HEK293 (cell line): Measurements from ENCODE around the gene DCPS.

ENCODE experiments used
- CTCF ChIA-PET: fragments of 350-600 bp; formaldehyde crosslinking; extraction: SDS; loops from one replicate; lab custom pipeline; 2021; ENCODE audit warnings: antibody characterized with exemption; lab: Yijun Ruan, JAX
- POLR2A ChIA-PET: fragments of 300-600 bp; formaldehyde crosslinking; extraction: SDS; loops from one replicate; lab custom pipeline; 2020; ENCODE audit warnings: antibody characterized with exemption, inconsistent platforms; lab: Yijun Ruan, JAX
- H3K27ac ChIP-seq: fragments of 200-500 bp; sonication (Bioruptor generic); 2 replicates; pipeline ENCODE4 v1.5.1; 2014; ENCODE audit warnings: low read depth, low read length, control low read depth, inconsistent platforms; ENCODE audit errors: extremely low read depth
- H3K36me3 ChIP-seq, 2 experiments: fragments of 200-500 bp in 1 of 2; sonication (Bioruptor generic) in 1 of 2; 1 replicate in 1 of 2; 2 replicates in 1 of 2; pipeline ENCODE4 v1.5.1; 2014 to 2017; ENCODE audit warnings: inconsistent platforms in 2 of 2, low read length in 2 of 2; ENCODE audit not compliant: control insufficient read depth in 2 of 2, insufficient read depth in 1 of 2
- H3K4me1 ChIP-seq: fragments of 200-500 bp; sonication (Bioruptor generic); 2 replicates; pipeline ENCODE4 v1.5.1; 2014; ENCODE audit warnings: mild to moderate bottlenecking, low read length, inconsistent platforms; ENCODE audit not compliant: control insufficient read depth, insufficient read depth
- H3K4me3 ChIP-seq: 2 replicates; pipeline ENCODE4 v1.5.1; 2011; ENCODE audit warnings: low read depth, mild to moderate bottlenecking, control low read depth, low read length, moderate library complexity
- H3K9me3 ChIP-seq: fragments of 200-500 bp; sonication (Bioruptor generic); 2 replicates; pipeline ENCODE4 v1.5.1; 2014; ENCODE audit warnings: low read depth, low read length, inconsistent platforms; ENCODE audit not compliant: control insufficient read depth, insufficient read depth
- SETDB1 ChIP-seq: IDR thresholded peaks from one replicate; pipeline ENCODE4 v1.6.1; 2017; ENCODE audit warnings: mild to moderate bottlenecking, low read length, moderate library complexity, mixed read lengths; ENCODE audit not compliant: insufficient read length
- SP3 ChIP-seq: fragments of 450-650 bp; formaldehyde crosslinking; IDR thresholded peaks from 2 replicates; pipeline ENCODE4 v1.5.1; 2016; ENCODE audit warnings: missing biosample characterization, missing genetic modification characterization
- YY1 ChIP-seq: fragments of 450-650 bp; formaldehyde crosslinking; IDR thresholded peaks from 2 replicates; pipeline ENCODE4 v1.5.1; 2018; ENCODE audit warnings: missing biosample characterization, missing genetic modification characterization
- ZBTB17 ChIP-seq: fragments of 450-650 bp; formaldehyde crosslinking; IDR thresholded peaks from 2 replicates; pipeline ENCODE4 v1.5.1; 2016; ENCODE audit warnings: missing biosample characterization, missing genetic modification characterization
- ZBTB7A ChIP-seq: fragments of 450-650 bp; formaldehyde crosslinking; IDR thresholded peaks from 2 replicates; pipeline ENCODE4 v1.5.1; 2016; ENCODE audit warnings: low read depth, missing biosample characterization, missing genetic modification characterization
- ZBTB8A ChIP-seq: fragments of 450-650 bp; formaldehyde crosslinking; IDR thresholded peaks from 2 replicates; pipeline ENCODE4 v1.5.1; 2016; ENCODE audit warnings: missing biosample characterization, missing genetic modification characterization
- ZNF280C ChIP-seq: fragments of 450-650 bp; formaldehyde crosslinking; IDR thresholded peaks from 2 replicates; pipeline ENCODE4 v1.5.1; 2016; ENCODE audit warnings: missing biosample characterization, missing genetic modification characterization
- ZNF302 ChIP-seq: fragments of 450-650 bp; formaldehyde crosslinking; IDR thresholded peaks from 2 replicates; pipeline ENCODE4 v1.5.1; 2016; ENCODE audit warnings: missing biosample characterization, missing genetic modification characterization, low read depth
- ZNF311 ChIP-seq: fragments of 450-650 bp; formaldehyde crosslinking; IDR thresholded peaks from 2 replicates; pipeline ENCODE4 v1.5.1; 2017; ENCODE audit warnings: missing biosample characterization, missing genetic modification characterization, borderline replicate concordance
- ZNF324 ChIP-seq: fragments of 450-650 bp; formaldehyde crosslinking; IDR thresholded peaks from 2 replicates; pipeline ENCODE4 v1.5.1; 2016; ENCODE audit warnings: missing biosample characterization, missing genetic modification characterization
- ZNF362 ChIP-seq: fragments of 450-650 bp; formaldehyde crosslinking; IDR thresholded peaks from 2 replicates; pipeline ENCODE4 v1.5.1; 2016; ENCODE audit warnings: missing biosample characterization, missing genetic modification characterization
- ZNF423 ChIP-seq: fragments of 450-650 bp; formaldehyde crosslinking; IDR thresholded peaks from 2 replicates; pipeline ENCODE4 v1.5.1; 2016; ENCODE audit warnings: missing biosample characterization, missing genetic modification characterization
- ZNF433 ChIP-seq: fragments of 450-650 bp; formaldehyde crosslinking; IDR thresholded peaks from 2 replicates; pipeline ENCODE4 v1.5.1; 2016; ENCODE audit warnings: missing biosample characterization, missing genetic modification characterization, low read depth
- ZNF596 ChIP-seq: fragments of 450-650 bp; IDR thresholded peaks from 2 replicates; pipeline ENCODE4 v1.5.0; 2018; ENCODE audit warnings: missing biosample characterization, mild to moderate bottlenecking, missing genetic modification characterization, moderate library complexity
- ZNF621 ChIP-seq: fragments of 450-650 bp; formaldehyde crosslinking; IDR thresholded peaks from 2 replicates; pipeline ENCODE4 v1.5.1; 2017; ENCODE audit warnings: missing biosample characterization, missing genetic modification characterization
- ZNF654 ChIP-seq: fragments of 450-650 bp; formaldehyde crosslinking; IDR thresholded peaks from 2 replicates; pipeline ENCODE4 v1.5.1; 2016; ENCODE audit warnings: low read depth, missing biosample characterization, missing genetic modification characterization
- ZNF658 ChIP-seq: fragments of 450-650 bp; formaldehyde crosslinking; IDR thresholded peaks from 2 replicates; pipeline ENCODE4; 2016; ENCODE audit warnings: missing biosample characterization, missing genetic modification characterization
- ZNF670 ChIP-seq: fragments of 450-650 bp; formaldehyde crosslinking; IDR thresholded peaks from 2 replicates; pipeline ENCODE4 v1.5.1; 2016; ENCODE audit warnings: missing biosample characterization, missing genetic modification characterization, low read depth
- ZNF692 ChIP-seq: fragments of 450-650 bp; formaldehyde crosslinking; IDR thresholded peaks from 2 replicates; pipeline ENCODE4 v1.5.1; 2016; ENCODE audit warnings: missing biosample characterization, missing genetic modification characterization
- ZNF701 ChIP-seq: fragments of 450-650 bp; formaldehyde crosslinking; IDR thresholded peaks from 2 replicates; pipeline ENCODE4 v1.5.1; 2016; ENCODE audit warnings: missing biosample characterization, missing genetic modification characterization
- ZNF843 ChIP-seq: fragments of 450-650 bp; formaldehyde crosslinking; IDR thresholded peaks from 2 replicates; pipeline ENCODE4 v1.5.1; 2016; ENCODE audit warnings: missing biosample characterization, missing genetic modification characterization

The DCPS gene

GRCh38 chr11:126375726-126376125 is 71.9 kb downstream of the DCPS start:
- no peak overlapping the region for H3K4me3 ChIP-seq
- TF ChIP-seq ZNF324 (tag by site-specific recombination) (no peak), SP3 (no peak), ZNF654 (no peak), ZNF670 (tag by site-specific recombination) (no peak), ZNF843 (tag by site-specific recombination) (no peak), ZNF658 (tag by site-specific recombination) (no peak), ZNF701 (tag by site-specific recombination) (no peak), ZBTB8A (tag by site-specific recombination) (no peak), ZBTB17 (no peak), ZNF280C (tag by site-specific recombination) (no peak), SETDB1 (no peak), ZNF596 (no peak), ZNF302 (tag by site-specific recombination) (no peak), YY1 (tag by site-specific recombination) (no peak), ZNF692 (tag by site-specific recombination) (no peak), ZNF362 (tag by site-specific recombination) (no peak), ZNF433 (tag by site-specific recombination) (no peak), ZNF311 (tag by site-specific recombination) (no peak), ZNF621 (tag by site-specific recombination) (no peak), ZBTB7A (no peak)
- H3K36me3 ChIP-seq = no peaks in the 10 kb centered on the region
- H3K27ac ChIP-seq = no peak overlapping the region
- CTCF ChIA-PET = no interaction called here
- no peaks in the 10 kb centered on the region for H3K9me3 ChIP-seq
- no peaks in the 10 kb centered on the region for H3K4me1 ChIP-seq
- POLR2A ChIA-PET = no interaction called here

- ChIA-PET CTCF (no interaction called here), POLR2A (no interaction called here)
- no peaks in the 10 kb centered on the region for H3K4me1 ChIP-seq
- no peak overlapping the region for H3K4me3 ChIP-seq
- H3K27ac ChIP-seq = no peak overlapping the region
- TF ChIP-seq ZNF423 (tag by site-specific recombination) (no peak), ZBTB17 (0 out of 2 replicates have a peak, but pooled peaks have one; percentile 16)
- TF ChIP-seq, all 188 proteins: peak for 1
- no peaks in the 10 kb centered on the region for H3K9me3 ChIP-seq
- H3K36me3 ChIP-seq = no peaks in the 10 kb centered on the region
Observed at GRCh38 chr11:126378763-126379162, 74.9 kb downstream of the DCPS start.
